Mammary epithelial cell (primary cell): ENCODE measurements around the gene MED27.

Experiments used
- EZH2 ChIP-seq: IDR thresholded peaks from 2 replicates; pipeline ENCODE4 v1.6.1; 2012; ENCODE audit warnings: low read length, inconsistent platforms, borderline replicate concordance
- TF ChIP-seq, protein P1 (sequence below), 2 donors: IDR thresholded peaks in 1 of 2; conservative IDR thresholded peaks in 1 of 2; 2 replicates each; pipeline ENCODE4 v1.5.1; 2011 to 2012; ENCODE audit warnings: inconsistent platforms in 2 of 2, low read length in 2 of 2, mild to moderate bottlenecking in 2 of 2, control low read depth in 1 of 2, low read depth in 1 of 2; ENCODE audit not compliant: insufficient read depth in 1 of 2; ENCODE audit errors: extremely low read depth in 1 of 2

DNA sequence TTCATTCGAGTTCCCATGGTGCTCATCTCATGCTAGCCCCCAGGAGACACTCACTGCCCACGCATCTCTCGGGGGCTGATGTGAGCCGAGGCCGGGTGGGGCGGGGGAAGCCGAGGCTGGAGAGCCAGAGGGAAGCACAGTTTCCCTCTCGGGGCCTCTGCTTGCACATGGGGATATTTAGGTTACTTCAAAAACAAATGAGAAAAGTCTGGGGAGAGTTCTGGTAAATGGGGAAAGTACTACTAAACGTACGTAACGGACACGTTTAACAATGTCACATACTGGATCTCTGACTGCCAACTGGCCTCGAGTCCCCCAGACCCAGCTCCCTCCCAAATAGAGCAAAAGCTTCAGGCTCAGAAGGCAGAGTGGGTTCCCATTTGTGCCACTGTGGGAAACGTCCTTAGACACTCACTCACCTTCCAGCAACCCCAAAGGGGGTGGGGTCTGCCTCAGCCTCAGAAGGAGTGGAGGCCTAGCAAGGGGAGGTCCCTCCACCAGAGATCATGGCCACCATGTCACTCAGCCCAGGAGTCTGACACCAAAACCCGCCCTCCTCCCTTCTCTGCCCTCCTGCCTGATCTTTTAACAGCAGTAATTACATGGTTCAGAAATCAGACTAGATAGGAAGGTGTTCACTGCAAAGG, 48.3 kb upstream of the MED27 start:
- TF ChIP-seq, protein P1, sequence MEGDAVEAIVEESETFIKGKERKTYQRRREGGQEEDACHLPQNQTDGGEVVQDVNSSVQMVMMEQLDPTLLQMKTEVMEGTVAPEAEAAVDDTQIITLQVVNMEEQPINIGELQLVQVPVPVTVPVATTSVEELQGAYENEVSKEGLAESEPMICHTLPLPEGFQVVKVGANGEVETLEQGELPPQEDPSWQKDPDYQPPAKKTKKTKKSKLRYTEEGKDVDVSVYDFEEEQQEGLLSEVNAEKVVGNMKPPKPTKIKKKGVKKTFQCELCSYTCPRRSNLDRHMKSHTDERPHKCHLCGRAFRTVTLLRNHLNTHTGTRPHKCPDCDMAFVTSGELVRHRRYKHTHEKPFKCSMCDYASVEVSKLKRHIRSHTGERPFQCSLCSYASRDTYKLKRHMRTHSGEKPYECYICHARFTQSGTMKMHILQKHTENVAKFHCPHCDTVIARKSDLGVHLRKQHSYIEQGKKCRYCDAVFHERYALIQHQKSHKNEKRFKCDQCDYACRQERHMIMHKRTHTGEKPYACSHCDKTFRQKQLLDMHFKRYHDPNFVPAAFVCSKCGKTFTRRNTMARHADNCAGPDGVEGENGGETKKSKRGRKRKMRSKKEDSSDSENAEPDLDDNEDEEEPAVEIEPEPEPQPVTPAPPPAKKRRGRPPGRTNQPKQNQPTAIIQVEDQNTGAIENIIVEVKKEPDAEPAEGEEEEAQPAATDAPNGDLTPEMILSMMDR (conservative IDR thresholded peaks at IDR 0.05 in 1 of 2, IDR thresholded peaks at IDR 0.05 in 1 of 2; ENCODE audit: extremely low read depth in 1 of 2, insufficient read depth in 1 of 2, low read depth in 1 of 2, low read length in 2 of 2), result no peak
- TF ChIP-seq EZH2, result no peak
